Measurements from ENCODE around the gene FGR.
"Not testable (repeated sequence)": the region's sequence is repeated elsewhere in the genome, so short reads cannot be mapped to it uniquely, and the experiment has no call there.

Gene FGR

GRCh38 chr1:27650171-27650538 is 15.2 kb upstream of the FGR start:
- no peaks in the 10 kb centered on the region for H3K27me3 Mint-ChIP-seq
- H3K4me3 Mint-ChIP-seq, result no peak overlapping the region
- no peaks in the 10 kb centered on the region for H3K9me3 Mint-ChIP-seq
- peaks cover 21% of the 10 kb centered on the region for H3K4me1 Mint-ChIP-seq (ENCODE audit: low read depth)
- H3K36me3 Mint-ChIP-seq (ENCODE audit: low read depth), result no peaks in the 10 kb centered on the region
- peak overlapping the region; percentile 92 for H3K27ac Mint-ChIP-seq

DNA sequence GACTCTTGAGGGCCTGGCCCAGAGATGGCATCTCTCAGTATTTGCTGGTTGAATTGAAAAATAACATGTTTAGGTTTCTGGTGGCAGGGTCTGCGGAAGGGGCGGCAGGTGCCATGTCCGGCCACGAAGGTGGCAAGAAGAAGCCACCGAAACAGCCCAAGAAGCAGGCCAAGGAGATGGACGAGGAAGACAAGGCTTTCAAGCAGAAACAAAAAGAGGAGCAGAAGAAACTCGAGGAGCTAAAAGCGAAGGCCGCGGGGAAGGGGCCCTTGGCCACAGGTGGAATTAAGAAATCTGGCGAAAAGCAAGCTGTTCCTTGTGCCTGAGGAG is 14.3 kb upstream of the FGR start:
- no peak overlapping the region for H3K4me3 Mint-ChIP-seq
- peaks cover 20% of the 10 kb centered on the region for H3K4me1 Mint-ChIP-seq (ENCODE audit: low read depth)
- no peaks in the 10 kb centered on the region for H3K36me3 Mint-ChIP-seq (ENCODE audit: low read depth)
- no peaks in the 10 kb centered on the region for H3K9me3 Mint-ChIP-seq
- H3K27ac Mint-ChIP-seq, result peak overlapping the region; percentile 68
- no peaks in the 10 kb centered on the region for H3K27me3 Mint-ChIP-seq

DNA sequence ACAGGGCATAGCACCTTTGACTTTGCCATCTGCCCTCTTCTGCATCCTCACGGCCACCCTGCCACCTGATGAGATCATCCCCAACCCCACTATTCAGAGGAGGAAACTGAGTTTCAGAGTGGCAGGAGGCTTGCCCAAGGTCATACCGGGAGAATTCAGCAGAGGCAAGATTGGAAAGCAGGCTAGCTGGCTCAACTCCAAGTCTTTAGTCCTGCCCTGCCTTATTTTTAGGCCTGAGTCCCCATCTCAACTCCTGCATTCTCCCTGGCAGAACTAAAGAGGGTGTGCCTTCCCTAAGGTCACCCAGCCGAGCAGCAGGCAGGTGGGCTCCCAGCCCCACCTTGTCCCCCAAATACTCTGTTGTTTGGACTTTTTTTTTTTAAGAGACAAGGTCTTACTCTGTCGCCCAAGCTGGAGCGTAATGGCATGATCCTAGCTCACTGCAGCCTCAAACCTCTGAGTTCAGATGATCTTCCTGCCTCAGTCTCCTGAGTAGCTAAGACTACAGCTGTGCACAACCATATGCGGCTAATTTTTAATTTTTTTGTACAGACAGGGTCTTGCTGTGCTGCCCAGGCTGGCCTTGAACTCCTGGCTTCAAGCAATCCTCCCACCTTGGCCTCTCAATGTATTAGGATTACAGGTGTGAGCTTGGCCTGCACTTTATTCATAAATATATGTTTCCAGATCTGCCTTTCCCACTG is 13.8 kb upstream of the FGR start:
- no peak overlapping the region for H3K27ac Mint-ChIP-seq
- no peaks in the 10 kb centered on the region for H3K27me3 Mint-ChIP-seq
- H3K4me1 Mint-ChIP-seq (ENCODE audit: low read depth), result peaks cover 25% of the 10 kb centered on the region
- H3K36me3 Mint-ChIP-seq (ENCODE audit: low read depth), result no peaks in the 10 kb centered on the region
- H3K4me3 Mint-ChIP-seq, result no peak overlapping the region
- no peaks in the 10 kb centered on the region for H3K9me3 Mint-ChIP-seq

- Mint-ChIP-seq H3K36me3 (ENCODE audit: low read depth) (no peaks in the 10 kb centered on the region), H3K9me3 (no peaks in the 10 kb centered on the region), H3K4me1 (ENCODE audit: low read depth) (peaks cover 31% of the 10 kb centered on the region), H3K4me3 (no peak overlapping the region), H3K27me3 (no peaks in the 10 kb centered on the region), H3K27ac (no peak overlapping the region)
Observed at GRCh38 chr1:27647328-27647727, 12.3 kb upstream of the FGR start.

DNA sequence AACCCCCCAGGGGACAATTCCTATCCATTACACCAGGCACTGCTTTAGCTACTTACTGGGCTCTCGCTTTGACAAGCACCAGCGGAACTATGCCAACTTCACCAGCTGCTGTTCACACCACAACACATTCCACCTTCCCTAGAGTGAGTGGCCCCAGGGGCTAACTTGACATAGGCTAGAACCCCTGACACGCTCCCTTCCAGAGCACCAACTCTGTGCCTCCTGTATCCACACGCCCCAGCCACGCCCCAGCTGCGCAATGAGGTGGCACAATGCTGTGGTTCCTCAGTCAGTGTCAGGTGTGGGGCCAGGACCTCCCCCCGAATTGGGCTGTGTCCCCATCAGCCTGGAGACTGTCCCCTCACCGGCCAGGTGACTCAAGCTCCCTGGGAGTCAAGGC is 11.7 kb upstream of the FGR start:
- H3K4me3 Mint-ChIP-seq, result no peak overlapping the region
- H3K9me3 Mint-ChIP-seq, result no peaks in the 10 kb centered on the region
- no peaks in the 10 kb centered on the region for H3K36me3 Mint-ChIP-seq (ENCODE audit: low read depth)
- H3K27ac Mint-ChIP-seq, result no peak overlapping the region
- peaks cover 31% of the 10 kb centered on the region for H3K4me1 Mint-ChIP-seq (ENCODE audit: low read depth)
- no peaks in the 10 kb centered on the region for H3K27me3 Mint-ChIP-seq

DNA sequence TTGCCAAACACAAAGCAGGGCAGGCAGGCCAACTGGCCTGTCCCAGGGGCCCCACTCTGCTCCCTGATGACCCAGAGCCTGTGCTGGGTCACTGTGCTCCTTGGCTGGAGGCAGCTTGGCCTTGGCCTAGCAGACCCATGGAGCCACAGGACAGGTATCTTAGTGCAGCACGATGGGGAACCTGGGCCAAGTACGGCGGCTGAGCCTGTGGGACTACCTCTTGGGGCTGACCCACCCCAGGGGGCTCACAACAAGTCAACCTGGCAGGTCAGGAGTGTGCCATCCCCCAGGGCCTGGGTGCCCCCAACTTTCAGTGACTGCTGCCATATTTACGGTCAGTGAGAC is 10.1 kb upstream of the FGR start:
- no peak overlapping the region for H3K27ac Mint-ChIP-seq
- H3K4me1 Mint-ChIP-seq (ENCODE audit: low read depth), result peaks cover 18% of the 10 kb centered on the region
- H3K36me3 Mint-ChIP-seq (ENCODE audit: low read depth), result no peaks in the 10 kb centered on the region
- H3K4me3 Mint-ChIP-seq, result no peak overlapping the region
- no peaks in the 10 kb centered on the region for H3K9me3 Mint-ChIP-seq
- no peaks in the 10 kb centered on the region for H3K27me3 Mint-ChIP-seq

GRCh38 chr1:27644369-27645070 is 9.5 kb upstream of the FGR start:
- no peaks in the 10 kb centered on the region for H3K9me3 Mint-ChIP-seq
- H3K27me3 Mint-ChIP-seq, result no peaks in the 10 kb centered on the region
- no peak overlapping the region for H3K27ac Mint-ChIP-seq
- H3K4me3 Mint-ChIP-seq, result no peak overlapping the region
- no peaks in the 10 kb centered on the region for H3K36me3 Mint-ChIP-seq (ENCODE audit: low read depth)
- H3K4me1 Mint-ChIP-seq (ENCODE audit: low read depth), result peaks cover 14% of the 10 kb centered on the region

DNA sequence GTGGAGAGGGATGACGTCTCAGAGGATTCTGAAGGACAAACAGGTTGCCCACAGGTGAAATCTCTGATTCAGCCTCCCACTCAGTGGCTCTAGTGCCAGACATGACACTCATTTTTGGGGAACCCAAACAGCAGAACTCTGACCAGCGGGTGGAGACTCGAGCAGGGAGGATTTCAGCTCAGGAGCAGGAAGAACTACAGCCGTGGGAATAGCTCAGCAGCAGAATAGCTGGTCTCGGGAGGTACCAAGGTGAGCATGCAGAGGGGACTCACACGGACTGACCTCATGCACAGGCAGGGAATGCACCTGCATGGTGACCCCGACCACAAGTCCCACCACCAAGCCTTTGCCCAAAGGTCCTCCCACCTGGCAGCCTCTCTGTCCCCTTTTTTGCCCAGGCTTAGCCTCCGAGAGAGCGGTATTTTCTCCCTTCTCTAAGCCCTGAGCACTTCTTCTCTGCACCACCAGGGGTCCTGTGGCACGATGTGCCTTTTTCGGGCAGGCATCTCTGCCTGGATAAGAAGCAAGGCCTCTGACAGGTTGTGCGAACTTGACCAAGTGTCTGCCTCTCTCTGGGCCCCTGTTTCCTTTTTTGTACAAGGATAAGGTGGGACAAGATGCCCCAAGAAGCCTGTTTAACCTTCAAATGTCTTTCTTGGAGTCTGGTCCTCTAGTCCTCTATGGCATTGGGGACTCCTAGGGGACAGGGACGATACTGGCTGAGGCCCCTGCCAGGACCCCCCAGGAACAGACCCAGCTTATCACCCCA is 8.8 kb upstream of the FGR start:
- H3K36me3 Mint-ChIP-seq (ENCODE audit: low read depth), result no peaks in the 10 kb centered on the region
- H3K27ac Mint-ChIP-seq, result no peak overlapping the region
- no peak overlapping the region for H3K4me3 Mint-ChIP-seq
- H3K9me3 Mint-ChIP-seq, result no peaks in the 10 kb centered on the region
- H3K4me1 Mint-ChIP-seq (ENCODE audit: low read depth), result peaks cover 16% of the 10 kb centered on the region
- H3K27me3 Mint-ChIP-seq, result no peaks in the 10 kb centered on the region

DNA sequence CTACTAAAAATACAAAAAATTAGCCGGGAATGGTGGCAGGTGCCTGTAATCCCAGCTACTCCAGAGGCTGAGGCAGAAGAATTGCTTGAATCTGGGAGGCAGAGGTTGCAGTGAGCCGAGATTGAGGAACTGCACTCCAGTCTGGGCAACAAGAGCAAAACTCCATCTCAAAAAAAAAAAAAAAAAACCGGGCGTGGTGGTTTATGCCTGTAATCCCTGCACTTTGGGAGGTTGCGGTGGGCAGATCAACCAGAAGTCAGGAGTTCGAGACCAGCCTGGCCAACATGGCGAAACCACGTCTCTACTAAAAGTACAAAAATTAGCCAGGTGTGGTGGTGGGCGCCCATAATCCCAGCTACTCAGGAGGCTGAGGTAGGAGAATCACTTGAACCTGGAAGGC is 5.5 kb upstream of the FGR start:
- not testable (repeated sequence) for H3K9me3 Mint-ChIP-seq; H3K36me3 Mint-ChIP-seq (ENCODE audit: low read depth); H3K4me3 Mint-ChIP-seq; H3K27ac Mint-ChIP-seq; H3K27me3 Mint-ChIP-seq
- H3K4me1 Mint-ChIP-seq (ENCODE audit: low read depth), result peaks cover 40% of the 10 kb centered on the region

GRCh38 chr1:27638805-27639204 is 3.8 kb upstream of the FGR start:
- Mint-ChIP-seq H3K9me3 (no peaks in the 10 kb centered on the region), H3K27ac (no peak overlapping the region), H3K4me3 (no peak overlapping the region), H3K36me3 (ENCODE audit: low read depth) (no peaks in the 10 kb centered on the region), H3K4me1 (ENCODE audit: low read depth) (peaks cover 45% of the 10 kb centered on the region), H3K27me3 (no peaks in the 10 kb centered on the region)

DNA sequence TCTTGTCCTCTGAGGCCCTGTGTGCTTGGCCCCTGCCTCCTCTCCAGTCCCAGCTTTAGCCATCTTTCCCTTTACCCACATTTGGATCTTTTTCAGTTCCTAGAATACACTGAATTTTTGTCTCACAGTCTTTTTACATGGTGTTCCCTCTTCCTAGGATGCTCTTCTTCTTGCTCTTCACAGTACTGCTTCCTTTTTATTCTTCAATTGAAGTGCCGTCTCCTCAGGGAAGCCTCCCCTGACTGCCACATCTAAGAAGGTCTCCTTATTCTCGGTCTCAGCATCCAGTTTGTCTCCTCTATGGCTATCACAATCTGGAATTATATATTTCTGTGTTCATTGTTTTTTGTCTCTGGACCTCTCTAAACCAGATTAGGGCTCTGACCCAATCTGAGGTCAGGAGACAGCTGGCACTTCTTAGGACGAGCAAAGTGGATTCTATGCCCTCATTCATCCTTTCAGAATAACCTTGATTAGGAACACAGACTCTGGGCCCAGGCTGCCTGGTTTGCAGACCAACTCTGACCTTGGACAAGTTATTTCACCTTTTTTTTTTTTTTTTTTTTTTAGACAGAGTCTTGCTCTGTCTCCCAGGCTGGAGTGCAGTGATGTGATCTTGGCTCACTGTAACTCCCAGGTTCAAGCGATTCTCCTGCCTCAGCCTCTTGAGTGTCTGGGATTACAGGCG is 3.2 kb upstream of the FGR start:
- H3K4me3 Mint-ChIP-seq, result no peak overlapping the region
- no peaks in the 10 kb centered on the region for H3K9me3 Mint-ChIP-seq
- no peaks in the 10 kb centered on the region for H3K36me3 Mint-ChIP-seq (ENCODE audit: low read depth)
- peaks cover 45% of the 10 kb centered on the region for H3K4me1 Mint-ChIP-seq (ENCODE audit: low read depth)
- H3K27me3 Mint-ChIP-seq, result no peaks in the 10 kb centered on the region
- H3K27ac Mint-ChIP-seq, result no peak overlapping the region

DNA sequence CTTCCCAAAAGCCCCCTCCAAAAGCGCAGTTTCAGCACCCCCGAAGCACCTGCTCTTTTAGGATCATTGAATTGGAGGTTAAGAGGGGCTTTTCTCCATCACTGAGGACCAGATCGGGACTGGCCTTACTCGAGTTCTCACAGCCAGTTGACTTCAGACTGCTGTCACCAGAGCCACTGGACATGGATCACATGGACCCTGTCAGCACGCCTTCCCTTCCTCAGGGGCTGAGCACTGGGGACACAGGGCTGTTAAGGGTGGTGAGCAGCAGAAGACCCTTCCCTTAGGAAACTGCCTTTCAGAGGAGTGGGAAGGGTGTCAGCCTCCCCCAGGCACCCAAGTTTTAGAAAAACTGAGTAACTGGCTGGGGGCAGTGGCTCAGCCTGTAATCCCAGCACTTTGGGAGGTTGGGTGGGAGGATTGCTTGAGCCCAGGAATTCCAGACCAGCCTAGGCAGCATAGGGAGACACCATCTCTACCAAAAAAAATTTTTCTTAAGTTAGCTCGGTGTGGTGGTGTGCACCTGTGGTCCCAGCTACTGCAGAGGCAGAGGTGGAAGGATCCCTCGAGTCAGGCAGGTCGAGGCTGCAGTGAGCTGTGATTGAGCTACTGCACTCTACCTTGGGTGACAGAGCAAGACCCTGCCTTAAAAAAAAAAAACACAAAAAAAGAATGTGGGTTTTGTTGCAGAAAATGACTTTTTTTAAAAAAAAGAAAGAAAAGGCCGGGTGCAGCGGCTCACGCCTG is 584 bp upstream of the FGR start:
- peak overlapping the region; percentile 45 for H3K27ac Mint-ChIP-seq
- H3K27me3 Mint-ChIP-seq, result no peaks in the 10 kb centered on the region
- no peak overlapping the region for H3K4me3 Mint-ChIP-seq
- H3K4me1 Mint-ChIP-seq (ENCODE audit: low read depth), result peaks cover 71% of the 10 kb centered on the region
- H3K36me3 Mint-ChIP-seq (ENCODE audit: low read depth), result peaks cover 3% of the 10 kb centered on the region
- H3K9me3 Mint-ChIP-seq, result no peaks in the 10 kb centered on the region

DNA sequence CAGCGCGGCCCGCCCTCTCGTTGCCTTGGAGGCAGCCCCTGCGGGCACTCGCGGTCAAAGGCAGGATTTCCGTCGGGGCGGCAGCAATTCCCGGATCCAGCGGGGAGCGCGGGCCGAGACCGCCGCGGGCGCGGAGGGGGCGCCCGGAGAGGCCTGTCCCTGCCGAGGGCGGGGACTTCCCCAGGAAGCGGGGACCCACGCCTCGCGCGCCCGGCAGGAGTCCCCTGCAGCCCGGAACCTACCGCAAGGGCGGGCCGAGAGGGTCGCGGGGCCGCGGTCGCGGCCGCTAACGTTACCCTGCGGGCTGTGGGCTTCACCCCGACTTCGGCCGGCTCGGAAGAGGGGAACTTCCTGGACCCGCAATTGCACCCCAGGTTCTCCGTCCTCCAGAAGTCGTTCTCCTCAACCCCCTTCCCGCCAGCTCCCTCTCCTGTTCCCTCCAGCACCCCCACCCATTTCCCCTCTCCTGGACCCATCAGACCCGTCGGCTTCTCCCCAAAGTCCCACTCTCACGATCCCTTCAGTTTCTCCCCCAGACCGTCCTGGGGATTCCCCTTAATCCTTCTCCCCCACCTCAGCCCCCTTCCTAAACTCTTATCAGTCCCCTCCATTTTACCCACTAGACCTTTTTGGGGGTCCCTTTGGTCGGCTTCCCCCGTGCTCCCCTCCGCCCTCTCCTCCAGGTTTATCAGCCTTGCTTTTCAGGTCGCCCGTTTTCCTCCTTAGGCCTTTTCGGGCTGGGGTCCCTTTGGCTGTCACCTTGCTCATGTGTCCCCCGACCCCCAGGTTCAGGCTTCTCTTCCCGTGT is 604 bp downstream of the FGR start:
- H3K4me1 Mint-ChIP-seq (ENCODE audit: low read depth), result peaks cover 83% of the 10 kb centered on the region
- H3K36me3 Mint-ChIP-seq (ENCODE audit: low read depth), result peaks cover 3% of the 10 kb centered on the region
- H3K27me3 Mint-ChIP-seq, result no peaks in the 10 kb centered on the region
- H3K9me3 Mint-ChIP-seq, result no peaks in the 10 kb centered on the region
- peak overlapping the region; percentile 68 for H3K4me3 Mint-ChIP-seq
- no peak overlapping the region for H3K27ac Mint-ChIP-seq

DNA sequence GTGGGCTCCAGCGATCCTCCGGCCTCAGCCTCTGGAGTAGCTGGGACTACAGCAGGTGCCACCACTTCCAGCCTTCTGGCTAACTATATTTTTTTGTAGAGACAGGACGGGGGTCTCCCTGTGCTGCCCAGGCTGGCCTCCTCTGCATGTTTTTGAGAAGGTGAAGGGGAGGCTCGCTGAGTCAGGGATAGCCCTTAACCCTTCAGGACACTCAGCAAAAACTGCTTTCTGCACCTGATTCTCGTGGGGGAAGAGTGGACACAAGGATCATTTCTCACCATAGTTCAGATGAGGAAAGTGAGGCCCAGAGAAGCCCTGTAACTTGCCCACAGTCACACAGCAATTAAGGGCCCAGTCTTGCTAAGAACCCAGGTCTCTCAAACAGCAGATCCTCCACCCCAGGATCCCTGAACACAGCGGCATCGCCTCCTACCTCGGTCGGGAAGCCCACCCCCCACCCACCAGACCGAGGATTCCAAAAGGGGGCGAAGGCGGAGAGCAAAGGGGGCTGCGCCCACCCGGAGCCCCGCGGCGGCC is 1.3 kb downstream of the FGR start:
- Mint-ChIP-seq H3K4me1 (ENCODE audit: low read depth) (peaks cover 87% of the 10 kb centered on the region), H3K9me3 (no peaks in the 10 kb centered on the region), H3K27ac (peak overlapping the region; percentile 68), H3K27me3 (no peaks in the 10 kb centered on the region), H3K4me3 (peak overlapping the region; percentile 72), H3K36me3 (ENCODE audit: low read depth) (peaks cover 3% of the 10 kb centered on the region)

All from stimulated activated naive CD8-positive, alpha-beta T cell treated with anti-CD3 and anti-CD28 coated beads, Interleukin-15, Interleukin-2, amounts not matched to agents 100 ng/mL and 50 ng/mL, for 24 hours (primary cell).